ENCODE measurements around the gene CAMK1. TPM values are rescaled to one million over a fixed set of nuclear protein-coding genes. Genes with fewer than 3 reads are reported as not detected.
A peak's percentile ranks its signal among the peaks of the same experiment; 100 is the strongest.

Gene CAMK1
- total RNA-seq, 1 donor from 2014 or later: 7.1 TPM

- TF ChIP-seq EZH2 (IDR thresholded peaks at IDR 0.05; ENCODE audit: insufficient read depth, low read length) (no peak), CTCF (IDR thresholded peaks at IDR 0.05; ENCODE audit: insufficient read depth, low read depth, low read length) (no peak)
Observed at GRCh38 chr3:9716801-9717555, 52.8 kb downstream of the CAMK1 start.

GRCh38 chr3:9715764-9716437, 53.8 kb downstream of the CAMK1 start:
- H3K27me3 ChIP-seq (ENCODE audit: insufficient read depth, low read length): no peaks in the 10 kb centered on the region
- H3K4me3 Mint-ChIP-seq (ENCODE audit: unreplicated experiment): no peak overlapping the region
- no peak overlapping the region for H3K4me2 ChIP-seq (ENCODE audit: low read length)
- no peaks in the 10 kb centered on the region for H3K4me1 Mint-ChIP-seq (ENCODE audit: low read depth, unreplicated experiment)
- H4K20me1 ChIP-seq (ENCODE audit: insufficient read depth, low read length): no peaks in the 10 kb centered on the region
- H3K9ac ChIP-seq (ENCODE audit: low read length): no peak overlapping the region
- FAIRE-seq (no peak), DNase-seq (ENCODE audit: low read depth) (peak; percentile 82)
- no peak overlapping the region for H2AFZ ChIP-seq (ENCODE audit: low read depth, low read length)
- no peaks in the 10 kb centered on the region for H3K9me3 ChIP-seq (ENCODE audit: insufficient read depth, low read depth, low read length)
- peaks cover 25% of the 10 kb centered on the region for H3K27me3 Mint-ChIP-seq (ENCODE audit: low read depth, unreplicated experiment)
- H3K4me3 ChIP-seq (ENCODE audit: insufficient read depth, low read depth, low read length): no peak overlapping the region
- peaks cover 6% of the 10 kb centered on the region for H3K9me3 Mint-ChIP-seq (ENCODE audit: unreplicated experiment)
- no peaks in the 10 kb centered on the region for H3K36me3 ChIP-seq (ENCODE audit: insufficient read depth, low read length)
- no peak overlapping the region for H3K27ac Mint-ChIP-seq (ENCODE audit: unreplicated experiment)
- peak; percentile 90 for TF ChIP-seq CTCF (IDR thresholded peaks at IDR 0.05; ENCODE audit: insufficient read depth, low read depth, low read length)
- TF ChIP-seq EZH2 (IDR thresholded peaks at IDR 0.05; ENCODE audit: insufficient read depth, low read length): no peak
- no peak overlapping the region for H3K27ac ChIP-seq (ENCODE audit: low read depth, low read length)
- H3K79me2 ChIP-seq (ENCODE audit: insufficient read depth, low read length): no peaks in the 10 kb centered on the region
- H3K36me3 Mint-ChIP-seq (ENCODE audit: low read depth, unreplicated experiment): peaks cover 2% of the 10 kb centered on the region
- H3K4me1 ChIP-seq (ENCODE audit: insufficient read depth, low read length): peaks cover 3% of the 10 kb centered on the region

More at GRCh38 chr3:9716801-9717555, 52.8 kb downstream of the CAMK1 start:
- H3K27me3 Mint-ChIP-seq (ENCODE audit: low read depth, unreplicated experiment): peaks cover 19% of the 10 kb centered on the region
- no peak overlapping the region for H3K27ac Mint-ChIP-seq (ENCODE audit: unreplicated experiment)
- peaks cover 3% of the 10 kb centered on the region for H3K4me1 ChIP-seq (ENCODE audit: insufficient read depth, low read length)
- H3K36me3 Mint-ChIP-seq (ENCODE audit: low read depth, unreplicated experiment): no peaks in the 10 kb centered on the region
- no peak overlapping the region for H3K4me3 ChIP-seq (ENCODE audit: insufficient read depth, low read depth, low read length)
- FAIRE-seq: no peak
- no peak overlapping the region for H3K4me2 ChIP-seq (ENCODE audit: low read length)
- H3K9ac ChIP-seq (ENCODE audit: low read length): no peak overlapping the region
- peaks cover 3% of the 10 kb centered on the region for H3K9me3 Mint-ChIP-seq (ENCODE audit: unreplicated experiment)
- H3K27ac ChIP-seq (ENCODE audit: low read depth, low read length): no peak overlapping the region
- no peaks in the 10 kb centered on the region for H4K20me1 ChIP-seq (ENCODE audit: insufficient read depth, low read length)
- H3K79me2 ChIP-seq (ENCODE audit: insufficient read depth, low read length): no peaks in the 10 kb centered on the region
- no peak for DNase-seq (ENCODE audit: low read depth)
- no peaks in the 10 kb centered on the region for H3K36me3 ChIP-seq (ENCODE audit: insufficient read depth, low read length)
- H3K4me3 Mint-ChIP-seq (ENCODE audit: unreplicated experiment): no peak overlapping the region
- no peaks in the 10 kb centered on the region for H3K9me3 ChIP-seq (ENCODE audit: insufficient read depth, low read depth, low read length)
- no peak overlapping the region for H2AFZ ChIP-seq (ENCODE audit: low read depth, low read length)
- no peaks in the 10 kb centered on the region for H3K27me3 ChIP-seq (ENCODE audit: insufficient read depth, low read length)
- H3K4me1 Mint-ChIP-seq (ENCODE audit: low read depth, unreplicated experiment): peaks cover 3% of the 10 kb centered on the region

Data from astrocyte (in vitro differentiated cells and primary cell).